ENCODE data around the gene ACER3. TPM values are rescaled to one million over a fixed set of nuclear protein-coding genes. Genes with fewer than 3 reads are reported as not detected.
"Not testable (repeated sequence)": the region's sequence is repeated elsewhere in the genome, so short reads cannot be mapped to it uniquely, and the experiment has no call there.

The ACER3 gene
- total and polyA plus RNA-seq, 5 experiments from 2014 or later, result 3.1 to 7.8 (median 6.3) TPM

- ATAC-seq (no peak), DNase-seq (no peak)
- Mint-ChIP-seq H3K9me3 (no peaks in the 10 kb centered on the region), H3K27me3 (no peaks in the 10 kb centered on the region), H3K36me3 (peaks cover 0 to 6% (median 0%) of the 10 kb centered on the region in 3 donors), H3K4me1 (peaks cover 5 to 13% (median 9%) of the 10 kb centered on the region in 4 donors), H3K27ac (no peak overlapping the region), H3K4me3 (no peak overlapping the region)
- POLR2A ChIA-PET, result no interaction called here
These were observed 28.8 kb downstream of the ACER3 start for GRCh38 chr11:76889411-76889975.

- Mint-ChIP-seq H3K4me1 (peaks cover 4 to 12% (median 5%) of the 10 kb centered on the region in 4 donors), H3K36me3 (peaks cover 0 to 6% (median 0%) of the 10 kb centered on the region in 3 donors), H3K27me3 (no peaks in the 10 kb centered on the region), H3K27ac (no peak overlapping the region), H3K9me3 (no peaks in the 10 kb centered on the region), H3K4me3 (no peak overlapping the region)
- DNase-seq (no peak), ATAC-seq (no peak)
- POLR2A ChIA-PET, result no interaction called here
These were observed 29.6 kb downstream of the ACER3 start for GRCh38 chr11:76890329-76890728.

GRCh38 chr11:76891285-76891684 is 30.6 kb downstream of the ACER3 start:
- Mint-ChIP-seq H3K27ac (no peak overlapping the region), H3K27me3 (no peaks in the 10 kb centered on the region), H3K4me3 (no peak overlapping the region), H3K4me1 (peaks cover 0 to 4% (median under 1%) of the 10 kb centered on the region in 4 donors), H3K9me3 (no peaks in the 10 kb centered on the region), H3K36me3 (peaks cover 0 to 3% (median 0%) of the 10 kb centered on the region in 3 donors)
- DNase-seq, result no peak
- no peak for ATAC-seq
- POLR2A ChIA-PET, result no interaction called here

GRCh38 chr11:76891793-76892192 is 31.1 kb downstream of the ACER3 start:
- H3K4me1 Mint-ChIP-seq, result peaks cover 0 to 3% (median 0%) of the 10 kb centered on the region in 4 donors
- no peak for DNase-seq
- no peaks in the 10 kb centered on the region for H3K9me3 Mint-ChIP-seq
- no peak overlapping the region for H3K4me3 Mint-ChIP-seq
- POLR2A ChIA-PET, result no interaction called here
- H3K27ac Mint-ChIP-seq, result no peak overlapping the region
- H3K36me3 Mint-ChIP-seq, result peaks cover 0 to 2% (median 0%) of the 10 kb centered on the region in 3 donors
- ATAC-seq, result no peak
- no peaks in the 10 kb centered on the region for H3K27me3 Mint-ChIP-seq

GRCh38 chr11:76892306-76892705 is 31.6 kb downstream of the ACER3 start:
- Mint-ChIP-seq H3K4me3 (no peak overlapping the region), H3K27me3 (no peaks in the 10 kb centered on the region), H3K4me1 (peaks cover 0 to 3% (median 0%) of the 10 kb centered on the region in 4 donors), H3K9me3 (no peaks in the 10 kb centered on the region), H3K27ac (no peak overlapping the region), H3K36me3 (peaks cover 0 to 2% (median 0%) of the 10 kb centered on the region in 3 donors)
- POLR2A ChIA-PET, result no interaction called here
- DNase-seq (no peak), ATAC-seq (no peak)

- POLR2A ChIA-PET, result no interaction called here
- Mint-ChIP-seq H3K9me3 (no peaks in the 10 kb centered on the region), H3K36me3 (peaks cover 0 to 4% (median 0%) of the 10 kb centered on the region in 3 donors), H3K27ac (no peak overlapping the region), H3K4me3 (no peak overlapping the region), H3K4me1 (peaks cover 0 to 3% (median 2%) of the 10 kb centered on the region in 4 donors), H3K27me3 (no peaks in the 10 kb centered on the region)
- ATAC-seq (no peak), DNase-seq (no peak)
These were observed 36.5 kb downstream of the ACER3 start for GRCh38 chr11:76897233-76897632.

GRCh38 chr11:76901144-76901543 is 40.4 kb downstream of the ACER3 start:
- no peaks in the 10 kb centered on the region for H3K27me3 Mint-ChIP-seq
- no peak for ATAC-seq
- POLR2A ChIA-PET, result no interaction called here
- H3K4me3 Mint-ChIP-seq, result no peak overlapping the region
- H3K9me3 Mint-ChIP-seq, result peaks cover 0 to 2% (median 0%) of the 10 kb centered on the region in 9 donors
- peaks cover 0 to 7% (median 6%) of the 10 kb centered on the region in 4 donors for H3K4me1 Mint-ChIP-seq
- no peak for DNase-seq
- no peak overlapping the region for H3K27ac Mint-ChIP-seq
- H3K36me3 Mint-ChIP-seq, result peaks cover 0 to 8% (median 4%) of the 10 kb centered on the region in 3 donors

- H3K27me3 Mint-ChIP-seq, ATAC-seq, DNase-seq, H3K4me3 Mint-ChIP-seq, POLR2A ChIA-PET, H3K36me3 Mint-ChIP-seq, H3K9me3 Mint-ChIP-seq, H3K27ac Mint-ChIP-seq, H3K4me1 Mint-ChIP-seq: not testable (repeated sequence)
These were observed 40.9 kb downstream of the ACER3 start for GRCh38 chr11:76901622-76902021.

GRCh38 chr11:76902121-76903014 is 41.6 kb downstream of the ACER3 start:
- POLR2A ChIA-PET, result no interaction called here
- Mint-ChIP-seq H3K27me3 (no peaks in the 10 kb centered on the region), H3K4me3 (no peak overlapping the region), H3K4me1 (peaks cover 0 to 7% (median 6%) of the 10 kb centered on the region in 4 donors), H3K36me3 (peaks cover 0 to 9% (median 8%) of the 10 kb centered on the region in 3 donors), H3K27ac (peak overlapping the region in 1 of 10 donors; percentile 66), H3K9me3 (peaks cover 0 to 5% (median 0%) of the 10 kb centered on the region in 9 donors)
- no peak for DNase-seq
- no peak for ATAC-seq

- Mint-ChIP-seq H3K27ac (no peak overlapping the region), H3K4me1 (peaks cover 0 to 7% (median 6%) of the 10 kb centered on the region in 4 donors), H3K36me3 (peaks cover 0 to 8% (median 7%) of the 10 kb centered on the region in 3 donors), H3K27me3 (no peaks in the 10 kb centered on the region), H3K4me3 (no peak overlapping the region), H3K9me3 (peaks cover 0 to 5% (median 0%) of the 10 kb centered on the region in 9 donors)
- POLR2A ChIA-PET, result no interaction called here
- ATAC-seq (no peak), DNase-seq (no peak)
These were observed 42.6 kb downstream of the ACER3 start for GRCh38 chr11:76903325-76903724.

- H3K36me3 Mint-ChIP-seq, result peaks cover 3 to 7% (median 4%) of the 10 kb centered on the region in 3 donors
- POLR2A ChIA-PET, result no interaction called here
- no peak for DNase-seq
- H3K4me3 Mint-ChIP-seq, result no peak overlapping the region
- no peak for ATAC-seq
- no peaks in the 10 kb centered on the region for H3K27me3 Mint-ChIP-seq
- no peak overlapping the region for H3K27ac Mint-ChIP-seq
- no peaks in the 10 kb centered on the region for H3K4me1 Mint-ChIP-seq
- peaks cover 0 to 5% (median 0%) of the 10 kb centered on the region in 9 donors for H3K9me3 Mint-ChIP-seq
These were observed 50.1 kb downstream of the ACER3 start for GRCh38 chr11:76910620-76911414.

GRCh38 chr11:76911415-76911808 is 50.7 kb downstream of the ACER3 start:
- POLR2A ChIA-PET, result no interaction called here
- H3K27ac Mint-ChIP-seq, result no peak overlapping the region
- DNase-seq (no peak), ATAC-seq (no peak)
- no peak overlapping the region for H3K4me3 Mint-ChIP-seq
- no peaks in the 10 kb centered on the region for H3K4me1 Mint-ChIP-seq
- H3K9me3 Mint-ChIP-seq, result peaks cover 0 to 2% (median 0%) of the 10 kb centered on the region in 9 donors
- peaks cover 3 to 7% (median 4%) of the 10 kb centered on the region in 3 donors for H3K36me3 Mint-ChIP-seq
- H3K27me3 Mint-ChIP-seq, result no peaks in the 10 kb centered on the region

- ATAC-seq, result no peak
- no peaks in the 10 kb centered on the region for H3K27me3 Mint-ChIP-seq
- no peaks in the 10 kb centered on the region for H3K9me3 Mint-ChIP-seq
- DNase-seq, result no peak
- H3K27ac Mint-ChIP-seq, result no peak overlapping the region
- peaks cover 0 to 12% (median 10%) of the 10 kb centered on the region in 4 donors for H3K4me1 Mint-ChIP-seq
- no peaks in the 10 kb centered on the region for H3K36me3 Mint-ChIP-seq
- POLR2A ChIA-PET, result no interaction called here
- no peak overlapping the region for H3K4me3 Mint-ChIP-seq
These were observed 56.0 kb downstream of the ACER3 start for GRCh38 chr11:76916712-76917111.
